Neural progenitor cell (in vitro differentiated cells): ENCODE results near the gene HDAC4. TPM values are rescaled to one million over a fixed set of nuclear protein-coding genes. Genes with fewer than 3 reads are reported as not detected.
A peak's percentile ranks its signal among the peaks of the same experiment; 100 is the strongest.

Experiments
- DNase-seq: peaks from one replicate; pipeline ENCODE4 v3.0.0-alpha.2; 2016; ENCODE audit warnings: low spot score
- H2AFZ ChIP-seq: fragments of 200-600 bp; sonication (generic); replicated peaks from 2 replicates; pipeline ENCODE4 v1.6.1; 2016; ENCODE audit warnings: antibody characterized with exemption
- H3F3A ChIP-seq: fragments of 200-600 bp; sonication (generic); 2 replicates; pipeline ENCODE4 v1.6.1; 2016; ENCODE audit warnings: antibody characterized with exemption, low read depth
- H3K27ac ChIP-seq: fragments of 200-600 bp; sonication (generic); 2 replicates; pipeline ENCODE4 v1.5.1; 2016; ENCODE audit warnings: mild to moderate bottlenecking
- H3K27me3 ChIP-seq: fragments of 200-600 bp; sonication (generic); 2 replicates; pipeline ENCODE4 v1.6.1; 2016; ENCODE audit warnings: mild to moderate bottlenecking, moderate library complexity
- H3K36me3 ChIP-seq: fragments of 200-600 bp; sonication (generic); 2 replicates; pipeline ENCODE4 v1.5.1; 2016
- H3K4me1 ChIP-seq: fragments of 200-600 bp; sonication (generic); 2 replicates; pipeline ENCODE4 v1.6.1; 2016; ENCODE audit warnings: mixed run types
- H3K4me2 ChIP-seq: fragments of 200-600 bp; sonication (generic); 2 replicates; pipeline ENCODE4 v1.6.1; 2016
- H3K4me3 ChIP-seq: fragments of 200-600 bp; sonication (generic); 2 replicates; pipeline ENCODE4 v1.5.1; 2016
- H3K79me2 ChIP-seq: fragments of 200-600 bp; sonication (generic); 2 replicates; pipeline ENCODE4 v1.6.1; 2016; ENCODE audit warnings: low read depth
- H3K9ac ChIP-seq: fragments of 200-600 bp; sonication (generic); 2 replicates; pipeline ENCODE4 v1.6.1; 2016
- H3K9me3 ChIP-seq: fragments of 200-600 bp; sonication (generic); 2 replicates; pipeline ENCODE4 v1.5.1; 2016; ENCODE audit warnings: low read depth
- H4K20me1 ChIP-seq: fragments of 200-600 bp; sonication (generic); 2 replicates; pipeline ENCODE4 v1.6.1; 2016; ENCODE audit warnings: low read depth
- H3K27ac Mint-ChIP-seq: 3 replicates; pipeline ENCODE4 v1.8.0; 2021; ENCODE audit warnings: mixed read lengths
- H3K27me3 Mint-ChIP-seq: 2 replicates; pipeline ENCODE4 v1.8.0; 2022; ENCODE audit warnings: low read depth, mild to moderate bottlenecking, inconsistent platforms, moderate library complexity, mixed read lengths; ENCODE audit not compliant: insufficient read depth
- H3K36me3 Mint-ChIP-seq: 3 replicates; pipeline ENCODE4 v1.8.0; 2021; ENCODE audit warnings: mixed read lengths
- H3K4me1 Mint-ChIP-seq: 3 replicates; pipeline ENCODE4 v1.8.0; 2021; ENCODE audit warnings: mixed read lengths
- H3K4me3 Mint-ChIP-seq: 3 replicates; pipeline ENCODE4 v1.8.0; 2021; ENCODE audit warnings: mild to moderate bottlenecking, moderate library complexity, mixed read lengths
- H3K9me3 Mint-ChIP-seq: 3 replicates; pipeline ENCODE4 v1.8.0; 2020; ENCODE audit warnings: mixed read lengths
- EZH2 ChIP-seq: fragments of 200-600 bp; sonication (generic); IDR thresholded peaks from 2 replicates; pipeline ENCODE4 v1.6.1; 2017; ENCODE audit warnings: antibody characterized with exemption, mild to moderate bottlenecking, moderate library complexity
- EZH2phosphoT487 ChIP-seq: fragments of 200-600 bp; sonication (generic); IDR thresholded peaks from 2 replicates; pipeline ENCODE4 v1.6.1; 2017; ENCODE audit warnings: antibody characterized with exemption
- total RNA-seq: library from RNA; depleted of rRNA; stranded (reverse); fragments of >200 nt; gene quantifications from 2 replicates; pipeline ENCODE4 v1.2.3, GENCODE V29; 2015; ENCODE audit warnings: low replicate concordance
- TF ChIP-seq, protein P1 (sequence below): fragments of 200-600 bp; sonication (generic); IDR thresholded peaks from 2 replicates; pipeline ENCODE4 v1.5.1; 2017; ENCODE audit warnings: antibody characterized with exemption, mild to moderate bottlenecking

Gene HDAC4
- total RNA-seq, 1 donor from 2014 or later: 36.0 TPM

DNA sequence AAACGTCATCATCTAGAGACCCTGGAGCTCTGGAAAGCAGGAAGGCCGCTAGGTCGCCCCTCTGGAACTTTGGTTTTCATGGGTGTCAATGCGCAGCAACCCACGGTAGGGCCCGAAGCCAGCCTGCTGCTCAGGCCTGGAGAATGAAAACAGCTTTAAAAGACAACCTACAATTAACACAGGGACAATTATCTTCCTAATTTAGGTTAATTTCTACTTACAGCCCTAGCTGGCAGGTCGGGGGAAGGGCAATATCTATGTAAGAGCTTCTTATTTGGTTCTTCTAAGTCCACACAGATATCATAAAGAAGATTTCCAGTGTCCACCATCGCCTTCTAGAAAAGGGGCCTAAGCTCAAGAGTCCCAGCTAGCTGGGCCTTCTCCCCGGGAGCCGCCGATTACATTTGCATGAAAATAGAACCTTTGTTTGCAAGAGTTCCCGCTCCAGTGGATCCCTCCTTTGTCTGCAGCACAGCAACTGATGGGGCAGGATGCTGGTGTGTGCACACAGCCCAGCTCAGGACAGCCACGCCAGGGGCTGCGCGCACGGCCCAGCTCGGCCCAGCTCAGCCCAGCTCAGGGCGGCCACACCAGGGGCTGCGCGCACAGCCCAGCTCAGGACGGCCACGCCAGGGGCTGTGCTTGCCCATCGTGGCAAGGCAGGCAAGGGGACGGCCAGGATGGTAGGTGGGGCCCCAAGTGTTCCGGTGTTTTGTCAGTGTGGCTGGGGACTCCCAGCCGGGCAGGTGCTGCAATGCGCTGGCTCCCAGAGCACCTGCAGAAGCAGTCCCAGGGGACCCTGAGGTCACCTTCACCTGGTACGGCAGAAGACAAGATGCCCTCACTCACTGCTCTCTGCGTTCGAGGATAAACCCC, 109.1 kb downstream of the HDAC4 start:
- peaks cover 80% of the 10 kb centered on the region for H4K20me1 ChIP-seq
- DNase-seq: peak; percentile 95
- Mint-ChIP-seq H3K36me3 (no peaks in the 10 kb centered on the region), H3K9me3 (no peaks in the 10 kb centered on the region), H3K4me1 (peaks cover 89% of the 10 kb centered on the region), H3K27me3 (peaks cover 6% of the 10 kb centered on the region), H3K27ac (peak overlapping the region; percentile 96), H3K4me3 (peak overlapping the region; percentile 50)
- no peak for TF ChIP-seq EZH2
- TF ChIP-seq EZH2phosphoT487: no peak
- TF ChIP-seq, protein P1, sequence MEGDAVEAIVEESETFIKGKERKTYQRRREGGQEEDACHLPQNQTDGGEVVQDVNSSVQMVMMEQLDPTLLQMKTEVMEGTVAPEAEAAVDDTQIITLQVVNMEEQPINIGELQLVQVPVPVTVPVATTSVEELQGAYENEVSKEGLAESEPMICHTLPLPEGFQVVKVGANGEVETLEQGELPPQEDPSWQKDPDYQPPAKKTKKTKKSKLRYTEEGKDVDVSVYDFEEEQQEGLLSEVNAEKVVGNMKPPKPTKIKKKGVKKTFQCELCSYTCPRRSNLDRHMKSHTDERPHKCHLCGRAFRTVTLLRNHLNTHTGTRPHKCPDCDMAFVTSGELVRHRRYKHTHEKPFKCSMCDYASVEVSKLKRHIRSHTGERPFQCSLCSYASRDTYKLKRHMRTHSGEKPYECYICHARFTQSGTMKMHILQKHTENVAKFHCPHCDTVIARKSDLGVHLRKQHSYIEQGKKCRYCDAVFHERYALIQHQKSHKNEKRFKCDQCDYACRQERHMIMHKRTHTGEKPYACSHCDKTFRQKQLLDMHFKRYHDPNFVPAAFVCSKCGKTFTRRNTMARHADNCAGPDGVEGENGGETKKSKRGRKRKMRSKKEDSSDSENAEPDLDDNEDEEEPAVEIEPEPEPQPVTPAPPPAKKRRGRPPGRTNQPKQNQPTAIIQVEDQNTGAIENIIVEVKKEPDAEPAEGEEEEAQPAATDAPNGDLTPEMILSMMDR: no peak
- peak overlapping the region; percentile 13 for H3K4me3 ChIP-seq
- H3K4me1 ChIP-seq: peaks cover 87% of the 10 kb centered on the region
- H3K79me2 ChIP-seq: peaks cover 87% of the 10 kb centered on the region
- H3K36me3 ChIP-seq: no peaks in the 10 kb centered on the region
- no peaks in the 10 kb centered on the region for H3K27me3 ChIP-seq
- H3K4me2 ChIP-seq: peak overlapping the region; percentile 77
- peak overlapping the region; percentile 9 for H3K9ac ChIP-seq
- no peaks in the 10 kb centered on the region for H3K9me3 ChIP-seq
- H2AFZ ChIP-seq: no peak overlapping the region
- H3F3A ChIP-seq: peaks cover 44% of the 10 kb centered on the region
- peak overlapping the region; percentile 95 for H3K27ac ChIP-seq

DNA sequence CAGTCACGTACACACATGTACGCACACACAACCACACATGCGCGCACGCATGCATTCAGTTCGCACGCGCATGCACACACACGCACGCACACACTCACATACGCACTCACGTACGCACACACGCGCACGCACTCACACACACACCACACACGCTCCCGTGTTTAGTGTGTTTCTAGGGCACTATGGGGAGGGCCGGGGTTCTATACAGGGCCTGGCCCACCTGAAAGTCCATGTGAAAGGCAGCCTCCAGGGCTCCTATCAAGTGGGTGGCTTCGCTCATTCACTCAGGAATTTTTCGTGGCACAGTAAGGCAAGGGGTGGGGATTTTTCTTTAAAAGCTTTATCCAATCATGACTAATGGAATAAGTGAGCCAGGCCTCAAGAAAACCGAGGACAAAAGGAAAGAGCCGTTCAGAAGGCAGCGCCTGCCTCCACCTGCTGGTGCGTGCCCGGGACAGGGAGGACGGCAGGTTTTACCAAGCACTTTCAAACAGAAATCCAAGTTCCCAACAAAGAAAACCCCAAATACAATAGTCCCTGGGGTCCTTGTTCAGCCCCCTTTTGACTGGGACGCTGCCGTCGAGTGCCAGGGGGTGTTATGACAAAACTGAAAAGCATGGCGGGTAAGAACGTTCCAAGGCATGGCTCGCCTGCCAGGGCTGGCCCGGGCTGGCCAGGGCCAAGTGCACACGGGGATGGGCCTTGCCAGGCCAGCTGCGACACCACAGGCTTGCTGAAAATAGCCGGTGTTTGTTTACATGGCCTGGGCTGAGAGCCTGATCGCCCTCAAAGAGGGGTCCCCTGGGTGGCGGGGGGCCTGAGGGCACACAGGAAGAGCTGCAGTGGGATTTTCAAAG, 110.0 kb downstream of the HDAC4 start:
- Mint-ChIP-seq H3K4me3 (peak overlapping the region; percentile 67), H3K36me3 (no peaks in the 10 kb centered on the region), H3K4me1 (peaks cover 89% of the 10 kb centered on the region), H3K27ac (peak overlapping the region; percentile 96), H3K27me3 (peaks cover 6% of the 10 kb centered on the region), H3K9me3 (no peaks in the 10 kb centered on the region)
- peaks cover 80% of the 10 kb centered on the region for H4K20me1 ChIP-seq
- H3K27ac ChIP-seq: peak overlapping the region; percentile 94
- no peak overlapping the region for H3K4me3 ChIP-seq
- no peaks in the 10 kb centered on the region for H3K9me3 ChIP-seq
- peak overlapping the region; percentile 77 for H3K4me2 ChIP-seq
- H3K9ac ChIP-seq: no peak overlapping the region
- H3F3A ChIP-seq: peaks cover 35% of the 10 kb centered on the region
- H3K27me3 ChIP-seq: no peaks in the 10 kb centered on the region
- H3K79me2 ChIP-seq: peaks cover 87% of the 10 kb centered on the region
- peaks cover 87% of the 10 kb centered on the region for H3K4me1 ChIP-seq
- H3K36me3 ChIP-seq: no peaks in the 10 kb centered on the region
- no peak overlapping the region for H2AFZ ChIP-seq
- peak; percentile 82 for DNase-seq
- TF ChIP-seq EZH2: no peak
- TF ChIP-seq, protein P1: peak; percentile 28

DNA sequence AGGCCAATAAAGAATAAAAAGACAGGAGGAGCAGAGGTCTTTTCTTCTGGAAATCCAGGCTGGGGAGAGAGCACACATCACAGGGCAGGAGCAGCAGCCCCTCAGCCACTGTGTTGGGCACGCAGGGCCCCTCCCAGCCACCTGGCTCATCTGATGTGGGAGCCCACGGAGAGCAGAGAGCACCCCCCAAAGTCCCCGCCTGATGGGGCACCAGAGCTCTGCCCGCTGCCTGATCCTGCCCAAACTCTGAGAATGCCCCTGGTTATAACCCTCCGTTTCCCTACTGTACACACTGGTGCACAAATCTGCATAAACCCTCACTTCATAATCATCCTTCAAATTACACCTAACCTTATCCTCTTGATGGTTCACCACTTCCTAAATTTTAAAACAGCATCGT, 111.3 kb downstream of the HDAC4 start:
- Histone ChIP-seq H3K4me1 (peaks cover 84% of the 10 kb centered on the region), H3K9me3 (no peaks in the 10 kb centered on the region), H4K20me1 (peaks cover 83% of the 10 kb centered on the region), H3K4me3 (no peak overlapping the region), H3K9ac (no peak overlapping the region), H2AFZ (no peak overlapping the region), H3F3A (peaks cover 28% of the 10 kb centered on the region), H3K27ac (no peak overlapping the region), H3K4me2 (peak overlapping the region; percentile 4), H3K27me3 (no peaks in the 10 kb centered on the region), H3K79me2 (peaks cover 93% of the 10 kb centered on the region), H3K36me3 (no peaks in the 10 kb centered on the region)
- no peak overlapping the region for H3K4me3 Mint-ChIP-seq
- TF ChIP-seq EZH2phosphoT487: no peak
- TF ChIP-seq EZH2: no peak
- TF ChIP-seq, protein P1: no peak
- H3K27ac Mint-ChIP-seq: peak overlapping the region; percentile 16
- H3K4me1 Mint-ChIP-seq: peaks cover 93% of the 10 kb centered on the region
- peaks cover 6% of the 10 kb centered on the region for H3K27me3 Mint-ChIP-seq
- no peak for DNase-seq
- no peaks in the 10 kb centered on the region for H3K36me3 Mint-ChIP-seq
- H3K9me3 Mint-ChIP-seq: no peaks in the 10 kb centered on the region
